Neural cell (in vitro differentiated cells): ENCODE results near the gene COL25A1. TPM values are rescaled to one million over a fixed set of nuclear protein-coding genes. Genes with fewer than 3 reads are reported as not detected.

Source experiments
- H2AFZ ChIP-seq: fragments of 200-600, 300-800 bp; sonication (generic), shearing (Covaris generic); 2 replicates; pipeline ENCODE4 v1.6.0; 2014; ENCODE audit warnings: low read depth, mild to moderate bottlenecking, antibody characterized with exemption, low read length, moderate library complexity
- H3F3A ChIP-seq: fragments of 200-600 bp; shearing (Covaris generic); 2 replicates; pipeline ENCODE4 v1.6.1; 2016; ENCODE audit warnings: mild to moderate bottlenecking, moderate library complexity, mixed read lengths, antibody characterized with exemption, low read length; ENCODE audit not compliant: insufficient read depth, poor library complexity, severe bottlenecking
- H3K27ac ChIP-seq: fragments of 200-600, 300-800 bp; sonication (generic), shearing (Covaris generic); 2 replicates; pipeline ENCODE4 v1.5.1; 2014; ENCODE audit warnings: mild to moderate bottlenecking, low read length, moderate library complexity
- H3K27me3 ChIP-seq: fragments of 300-800, 200-600 bp; sonication (generic), shearing (Covaris generic); 2 replicates; pipeline ENCODE4 v1.6.0; 2014; ENCODE audit warnings: mild to moderate bottlenecking, low read depth, low read length, moderate library complexity; ENCODE audit not compliant: insufficient read depth
- H3K36me3 ChIP-seq: fragments of 300-800, 200-600 bp; sonication (generic), shearing (Covaris generic); 2 replicates; pipeline ENCODE4 v1.5.1; 2014; ENCODE audit warnings: mild to moderate bottlenecking, antibody characterized with exemption, low read length, moderate library complexity; ENCODE audit not compliant: insufficient read depth
- H3K4me2 ChIP-seq: fragments of 300-800, 200-600 bp; sonication (generic), shearing (Covaris generic); 2 replicates; pipeline ENCODE4 v1.6.0; 2014; ENCODE audit warnings: mild to moderate bottlenecking, low read length
- H3K4me3 ChIP-seq: fragments of 300-800, 200-600 bp; sonication (generic), shearing (Covaris generic); 2 replicates; pipeline ENCODE4 v1.5.1; 2014; ENCODE audit warnings: mild to moderate bottlenecking, low read length, moderate library complexity
- H3K79me2 ChIP-seq: fragments of 200-600 bp; shearing (Covaris generic); replicated peaks from 2 replicates; pipeline ENCODE4 v1.6.0; 2014; ENCODE audit warnings: mild to moderate bottlenecking, low read length, moderate library complexity; ENCODE audit not compliant: insufficient read depth
- H3K9ac ChIP-seq: fragments of 300-800, 200-600 bp; sonication (generic), shearing (Covaris generic); 2 replicates; pipeline ENCODE4 v1.6.1; 2016; ENCODE audit warnings: mild to moderate bottlenecking, low read length, mixed read lengths
- H3K9me2 ChIP-seq: fragments of 200-600 bp; shearing (Covaris generic); 2 replicates; pipeline ENCODE4 v1.6.1; 2016; ENCODE audit warnings: mild to moderate bottlenecking, low read length, mixed read lengths; ENCODE audit not compliant: insufficient read depth
- H3K9me3 ChIP-seq: fragments of 200-600, 300-800 bp; sonication (generic), shearing (Covaris generic); 2 replicates; pipeline ENCODE4 v1.6.1; 2016; ENCODE audit warnings: mild to moderate bottlenecking, mixed run types, low read length, moderate library complexity, mixed read lengths
- H4K20me1 ChIP-seq: fragments of 200-600 bp; shearing (Covaris generic); 2 replicates; pipeline ENCODE4 v1.6.1; 2016; ENCODE audit warnings: mild to moderate bottlenecking, mixed run types; ENCODE audit not compliant: insufficient read depth
- EP300 ChIP-seq: fragments of 450-650 bp; conservative IDR thresholded peaks from 2 replicates; pipeline ENCODE4 v1.6.1; 2014; ENCODE audit warnings: antibody characterized with exemption, mild to moderate bottlenecking, moderate library complexity; ENCODE audit not compliant: poor library complexity, severe bottlenecking
- EZH2 ChIP-seq: fragments of 200-600, 300-800 bp; shearing (Covaris generic), sonication (generic); IDR thresholded peaks from 2 replicates; pipeline ENCODE4 v1.6.1; 2014; ENCODE audit warnings: antibody characterized with exemption, low read length, borderline replicate concordance, mild to moderate bottlenecking; ENCODE audit not compliant: insufficient read depth, poor library complexity, severe bottlenecking
- MXI1 ChIP-seq: fragments of 450-650 bp; conservative IDR thresholded peaks from 2 replicates; pipeline ENCODE4 v1.6.1; 2014; ENCODE audit warnings: antibody characterized with exemption, mild to moderate bottlenecking; ENCODE audit not compliant: poor library complexity, severe bottlenecking
- POLR2AphosphoS5 ChIP-seq: IDR thresholded peaks from 2 replicates; pipeline ENCODE4 v1.6.1; 2012
- RAD21 ChIP-seq: fragments of 450-650 bp; conservative IDR thresholded peaks from 2 replicates; pipeline ENCODE4 v1.6.1; 2014; ENCODE audit warnings: antibody characterized with exemption, mild to moderate bottlenecking, moderate library complexity
- SMC3 ChIP-seq: fragments of 450-650 bp; conservative IDR thresholded peaks from 2 replicates; pipeline ENCODE4 v1.6.1; 2014; ENCODE audit warnings: antibody characterized with exemption, mild to moderate bottlenecking, moderate library complexity; ENCODE audit not compliant: poor library complexity
- TAF1 ChIP-seq: IDR thresholded peaks from 2 replicates; pipeline ENCODE4 v1.6.1; 2012; ENCODE audit warnings: low read depth
- polyA plus RNA-seq: library from polyadenylated mRNA; depleted of rRNA; stranded (reverse); fragments of >200 nt; gene quantifications from 2 replicates; pipeline ENCODE4 v1.2.3, GENCODE V29; 2014
- TF ChIP-seq, protein P1 (sequence below): IDR thresholded peaks from 2 replicates; pipeline ENCODE4 v1.6.1; 2012; ENCODE audit warnings: borderline replicate concordance
- TF ChIP-seq, protein P2 (sequence below): fragments of 450-650 bp; IDR thresholded peaks from 2 replicates; pipeline ENCODE4 v1.5.1; 2014; ENCODE audit warnings: antibody characterized with exemption, mild to moderate bottlenecking, moderate library complexity; ENCODE audit not compliant: poor library complexity, severe bottlenecking

The COL25A1 gene
- polyA plus RNA-seq, 1 donor from 2014 or later: 32.3 TPM

DNA sequence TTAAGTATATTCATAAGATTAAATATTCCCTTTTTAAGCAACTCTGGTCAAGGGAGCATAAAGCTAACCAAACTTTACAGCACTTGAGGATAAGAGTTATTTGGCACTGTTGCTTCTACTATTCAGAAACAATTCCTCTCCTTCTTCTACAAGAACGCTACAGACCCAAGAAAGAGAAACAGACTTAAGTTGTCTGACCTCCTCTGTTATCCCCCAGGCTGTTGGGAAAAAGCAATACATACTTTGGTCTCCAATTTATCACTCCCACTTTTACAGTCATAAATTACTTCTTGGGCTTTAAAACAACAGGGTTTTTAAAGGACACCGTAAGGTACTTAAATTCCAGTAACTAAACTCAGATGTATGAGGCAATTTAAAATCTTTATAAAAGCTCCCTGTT lies 147.4 kb downstream of the COL25A1 start:
- H3F3A ChIP-seq: no peaks in the 10 kb centered on the region
- H3K27ac ChIP-seq: no peak overlapping the region
- TF ChIP-seq, protein P1, sequence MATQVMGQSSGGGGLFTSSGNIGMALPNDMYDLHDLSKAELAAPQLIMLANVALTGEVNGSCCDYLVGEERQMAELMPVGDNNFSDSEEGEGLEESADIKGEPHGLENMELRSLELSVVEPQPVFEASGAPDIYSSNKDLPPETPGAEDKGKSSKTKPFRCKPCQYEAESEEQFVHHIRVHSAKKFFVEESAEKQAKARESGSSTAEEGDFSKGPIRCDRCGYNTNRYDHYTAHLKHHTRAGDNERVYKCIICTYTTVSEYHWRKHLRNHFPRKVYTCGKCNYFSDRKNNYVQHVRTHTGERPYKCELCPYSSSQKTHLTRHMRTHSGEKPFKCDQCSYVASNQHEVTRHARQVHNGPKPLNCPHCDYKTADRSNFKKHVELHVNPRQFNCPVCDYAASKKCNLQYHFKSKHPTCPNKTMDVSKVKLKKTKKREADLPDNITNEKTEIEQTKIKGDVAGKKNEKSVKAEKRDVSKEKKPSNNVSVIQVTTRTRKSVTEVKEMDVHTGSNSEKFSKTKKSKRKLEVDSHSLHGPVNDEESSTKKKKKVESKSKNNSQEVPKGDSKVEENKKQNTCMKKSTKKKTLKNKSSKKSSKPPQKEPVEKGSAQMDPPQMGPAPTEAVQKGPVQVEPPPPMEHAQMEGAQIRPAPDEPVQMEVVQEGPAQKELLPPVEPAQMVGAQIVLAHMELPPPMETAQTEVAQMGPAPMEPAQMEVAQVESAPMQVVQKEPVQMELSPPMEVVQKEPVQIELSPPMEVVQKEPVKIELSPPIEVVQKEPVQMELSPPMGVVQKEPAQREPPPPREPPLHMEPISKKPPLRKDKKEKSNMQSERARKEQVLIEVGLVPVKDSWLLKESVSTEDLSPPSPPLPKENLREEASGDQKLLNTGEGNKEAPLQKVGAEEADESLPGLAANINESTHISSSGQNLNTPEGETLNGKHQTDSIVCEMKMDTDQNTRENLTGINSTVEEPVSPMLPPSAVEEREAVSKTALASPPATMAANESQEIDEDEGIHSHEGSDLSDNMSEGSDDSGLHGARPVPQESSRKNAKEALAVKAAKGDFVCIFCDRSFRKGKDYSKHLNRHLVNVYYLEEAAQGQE: no peak
- TF ChIP-seq MXI1 (no peak), POLR2AphosphoS5 (no peak), SMC3 (no peak), RAD21 (no peak), TAF1 (no peak), EZH2 (no peak), EP300 (no peak)
- TF ChIP-seq, protein P2, sequence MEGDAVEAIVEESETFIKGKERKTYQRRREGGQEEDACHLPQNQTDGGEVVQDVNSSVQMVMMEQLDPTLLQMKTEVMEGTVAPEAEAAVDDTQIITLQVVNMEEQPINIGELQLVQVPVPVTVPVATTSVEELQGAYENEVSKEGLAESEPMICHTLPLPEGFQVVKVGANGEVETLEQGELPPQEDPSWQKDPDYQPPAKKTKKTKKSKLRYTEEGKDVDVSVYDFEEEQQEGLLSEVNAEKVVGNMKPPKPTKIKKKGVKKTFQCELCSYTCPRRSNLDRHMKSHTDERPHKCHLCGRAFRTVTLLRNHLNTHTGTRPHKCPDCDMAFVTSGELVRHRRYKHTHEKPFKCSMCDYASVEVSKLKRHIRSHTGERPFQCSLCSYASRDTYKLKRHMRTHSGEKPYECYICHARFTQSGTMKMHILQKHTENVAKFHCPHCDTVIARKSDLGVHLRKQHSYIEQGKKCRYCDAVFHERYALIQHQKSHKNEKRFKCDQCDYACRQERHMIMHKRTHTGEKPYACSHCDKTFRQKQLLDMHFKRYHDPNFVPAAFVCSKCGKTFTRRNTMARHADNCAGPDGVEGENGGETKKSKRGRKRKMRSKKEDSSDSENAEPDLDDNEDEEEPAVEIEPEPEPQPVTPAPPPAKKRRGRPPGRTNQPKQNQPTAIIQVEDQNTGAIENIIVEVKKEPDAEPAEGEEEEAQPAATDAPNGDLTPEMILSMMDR: no peak
- no peaks in the 10 kb centered on the region for H4K20me1 ChIP-seq
- no peaks in the 10 kb centered on the region for H3K79me2 ChIP-seq
- no peak overlapping the region for H3K4me3 ChIP-seq
- no peaks in the 10 kb centered on the region for H3K27me3 ChIP-seq
- no peaks in the 10 kb centered on the region for H3K9me3 ChIP-seq
- no peak overlapping the region for H2AFZ ChIP-seq
- H3K36me3 ChIP-seq: no peaks in the 10 kb centered on the region
- no peaks in the 10 kb centered on the region for H3K9me2 ChIP-seq
- H3K4me2 ChIP-seq: no peak overlapping the region
- H3K9ac ChIP-seq: no peak overlapping the region

DNA sequence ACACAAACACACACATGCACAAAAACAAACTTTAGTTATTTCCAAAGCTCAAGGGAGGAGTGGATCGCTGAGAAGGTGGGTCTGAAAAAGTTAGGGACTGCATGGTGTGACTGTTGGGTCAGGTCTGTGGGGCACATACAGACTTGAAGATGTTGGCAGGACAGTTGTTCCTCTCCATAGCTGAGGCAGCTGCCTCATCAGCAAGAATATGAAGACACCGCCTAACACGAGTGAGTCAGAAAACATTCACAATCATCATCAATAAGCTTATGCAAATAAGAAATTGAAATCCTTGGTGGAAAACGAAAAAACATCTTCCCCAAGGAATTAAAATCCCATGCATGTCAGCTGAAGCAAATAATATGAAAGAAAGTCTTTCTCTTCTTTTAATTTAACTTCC lies 148.0 kb downstream of the COL25A1 start:
- no peak overlapping the region for H3K9ac ChIP-seq
- H3F3A ChIP-seq: no peaks in the 10 kb centered on the region
- H3K4me2 ChIP-seq: no peak overlapping the region
- H3K9me3 ChIP-seq: no peaks in the 10 kb centered on the region
- TF ChIP-seq, protein P1: no peak
- TF ChIP-seq SMC3 (no peak), POLR2AphosphoS5 (no peak), TAF1 (no peak), RAD21 (no peak), EZH2 (no peak), EP300 (no peak), MXI1 (no peak)
- TF ChIP-seq, protein P2: no peak
- H2AFZ ChIP-seq: no peak overlapping the region
- no peak overlapping the region for H3K27ac ChIP-seq
- H4K20me1 ChIP-seq: no peaks in the 10 kb centered on the region
- no peak overlapping the region for H3K4me3 ChIP-seq
- no peaks in the 10 kb centered on the region for H3K36me3 ChIP-seq
- H3K79me2 ChIP-seq: no peaks in the 10 kb centered on the region
- H3K9me2 ChIP-seq: no peaks in the 10 kb centered on the region
- H3K27me3 ChIP-seq: no peaks in the 10 kb centered on the region
